ENCODE data around the gene B3GALT6.

- TF ChIP-seq CTCF (IDR thresholded peaks at IDR 0.05) (no peak), POLR2AphosphoS5 (IDR thresholded peaks at IDR 0.05) (no peak)
These were observed 34.9 kb upstream of the B3GALT6 start for GRCh38 chr1:1197188-1197500.

Measured in gastroesophageal sphincter (tissue), 3 donors.